ENCODE data around the gene ASXL3.

Gene ASXL3

DNA sequence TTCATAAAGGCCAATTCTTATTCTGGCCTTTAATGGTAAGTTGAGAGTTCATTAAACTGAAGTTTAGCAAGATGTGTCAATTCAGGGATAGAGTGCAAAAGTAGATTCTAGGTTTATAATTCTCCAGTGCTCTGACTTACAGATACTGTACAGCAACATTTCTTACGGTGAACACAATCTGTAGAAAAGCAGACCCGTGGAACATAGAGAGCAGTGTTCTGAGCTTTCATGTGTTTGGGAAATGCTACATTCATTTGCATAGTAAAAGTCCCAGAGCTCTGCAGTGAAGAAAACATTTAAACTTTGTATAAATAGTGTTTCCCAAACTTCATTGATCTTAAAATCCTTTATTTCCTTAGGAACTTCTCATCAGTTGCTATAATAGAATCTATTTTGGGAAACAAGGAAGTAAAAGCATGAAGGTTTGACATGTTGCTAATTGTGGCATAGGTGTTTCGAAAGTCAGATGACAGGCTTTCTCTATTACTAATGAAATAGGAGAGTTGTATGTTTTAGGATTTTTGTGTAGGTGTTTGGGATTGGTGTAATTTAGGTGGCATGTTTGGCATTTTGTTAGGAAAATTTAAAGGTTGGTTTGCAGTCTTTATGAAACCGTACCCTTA, 138.2 kb downstream of the ASXL3 start:
- no peak for DNase-seq (ENCODE audit: low read depth, low spot score)

DNA sequence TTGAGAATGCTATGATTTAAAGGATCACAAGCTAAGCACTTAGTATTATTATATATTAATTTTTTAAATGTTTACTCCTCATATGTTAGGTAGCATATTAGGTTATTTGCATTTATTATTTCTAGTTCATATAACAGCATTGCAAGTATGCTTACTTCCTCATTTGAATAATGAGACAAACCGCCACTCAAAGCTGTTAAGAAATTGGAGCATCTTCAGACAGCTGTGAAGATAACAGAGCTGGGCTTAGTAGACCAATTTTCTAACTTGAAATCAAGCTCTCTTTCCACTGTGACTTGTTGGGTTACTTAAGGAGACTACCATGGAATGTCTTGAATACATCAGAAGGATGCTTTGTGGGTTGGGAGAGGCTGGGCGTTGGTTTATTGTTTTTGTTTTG, 139.3 kb downstream of the ASXL3 start:
- DNase-seq (ENCODE audit: low read depth, low spot score), result no peak

GRCh38 chr18:33720133-33720532, 142.1 kb downstream of the ASXL3 start:
- no peak for DNase-seq (ENCODE audit: low read depth, low spot score)

GRCh38 chr18:33729556-33729955, 151.5 kb downstream of the ASXL3 start:
- DNase-seq (ENCODE audit: low read depth, low spot score), result no peak

DNA sequence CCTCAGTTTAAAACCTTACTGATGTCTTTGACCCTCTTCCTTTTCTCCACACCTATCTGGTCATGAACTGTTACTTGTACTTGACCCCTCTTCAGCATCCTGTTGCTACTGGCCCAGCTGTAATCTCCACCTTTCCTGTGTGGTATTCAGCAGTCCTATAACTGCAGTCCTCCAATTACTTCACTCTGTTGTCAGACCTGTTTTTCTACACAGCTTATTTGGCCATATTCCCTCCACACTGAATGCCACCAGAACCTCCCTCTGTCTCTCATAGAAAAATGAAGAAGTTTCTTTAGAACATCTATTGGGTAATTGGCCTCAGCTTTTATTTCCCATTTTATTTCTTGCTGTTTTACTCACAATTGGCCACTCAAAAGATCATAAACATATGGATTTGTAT, 155.4 kb downstream of the ASXL3 start:
- DNase-seq (ENCODE audit: low read depth, low spot score), result no peak

DNA sequence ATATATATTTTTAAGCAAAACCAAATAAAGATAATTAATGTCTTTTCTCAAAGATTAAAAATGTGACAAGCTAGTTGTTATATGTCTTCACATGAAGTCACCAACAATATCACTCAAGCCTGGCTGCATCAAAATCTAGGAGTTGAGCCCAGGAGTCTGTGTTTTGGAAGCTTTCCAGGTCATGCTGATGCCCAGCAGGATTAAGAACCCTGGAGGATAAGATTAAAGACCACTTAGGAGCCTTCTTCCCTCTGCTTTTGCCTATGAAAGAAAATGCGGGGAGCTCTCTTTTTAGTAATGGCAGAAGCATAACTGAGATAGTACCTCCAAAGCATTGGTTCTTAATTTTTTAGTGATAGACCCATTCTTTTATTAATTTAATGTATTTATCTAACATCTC, 157.4 kb downstream of the ASXL3 start:
- DNase-seq (ENCODE audit: low read depth, low spot score), result peak; percentile 3

GRCh38 chr18:33741760-33742159, 163.7 kb downstream of the ASXL3 start:
- DNase-seq (ENCODE audit: low read depth, low spot score), result no peak

- no peak for DNase-seq (ENCODE audit: low read depth, low spot score)
These were observed 166.1 kb downstream of the ASXL3 start for GRCh38 chr18:33744032-33744697.

DNA sequence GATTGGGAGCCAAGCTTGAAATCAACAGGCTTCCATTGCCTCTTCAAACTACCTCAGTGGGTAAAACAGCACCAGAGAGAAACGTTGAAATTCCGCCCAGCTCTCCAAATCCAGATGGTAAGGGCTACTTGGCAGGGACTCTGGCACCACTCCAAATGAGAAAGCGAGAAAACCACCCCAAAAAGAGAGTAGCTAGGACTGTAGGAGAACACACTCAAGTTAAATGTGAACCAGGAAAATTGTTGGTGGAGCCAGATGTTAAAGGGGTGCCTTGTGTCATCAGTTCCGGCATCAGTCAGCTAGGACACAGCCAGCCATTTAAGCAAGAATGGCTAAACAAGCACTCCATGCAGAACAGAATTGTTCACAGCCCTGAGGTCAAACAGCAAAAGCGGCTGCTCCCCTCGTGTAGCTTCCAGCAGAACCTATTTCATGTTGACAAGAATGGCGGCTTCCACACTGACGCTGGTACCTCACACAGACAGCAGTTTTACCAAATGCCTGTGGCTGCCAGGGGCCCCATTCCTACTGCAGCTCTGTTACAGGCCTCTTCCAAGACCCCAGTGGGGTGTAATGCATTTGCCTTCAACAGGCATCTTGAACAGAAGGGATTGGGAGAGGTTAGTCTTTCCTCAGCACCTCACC, 167.3 kb downstream of the ASXL3 start:
- no peak for DNase-seq (ENCODE audit: low read depth, low spot score)

GRCh38 chr18:33745871-33746545, 168.0 kb downstream of the ASXL3 start:
- DNase-seq (ENCODE audit: low read depth, low spot score), result no peak

DNA sequence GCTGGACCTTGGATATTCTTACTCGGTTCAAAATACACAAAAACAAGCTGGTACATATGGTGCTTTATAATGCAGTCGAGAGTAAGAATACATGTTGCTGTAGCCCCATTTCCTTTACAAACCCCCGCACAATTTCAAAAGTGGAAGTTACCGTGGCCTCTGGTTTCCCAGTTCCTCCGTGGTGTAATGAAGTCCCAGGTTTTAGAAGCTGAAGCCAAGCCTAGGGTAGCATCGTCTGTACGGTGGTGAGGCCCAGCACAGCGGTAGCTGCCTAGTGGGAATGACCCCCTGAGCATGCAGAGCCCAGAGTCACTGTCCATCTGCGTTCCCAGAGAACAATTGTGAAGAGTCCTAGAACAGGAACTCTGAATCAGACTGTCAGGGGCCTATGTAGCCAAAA, 171.8 kb downstream of the ASXL3 start:
- no peak for DNase-seq (ENCODE audit: low read depth, low spot score)

- no peak for DNase-seq (ENCODE audit: low read depth, low spot score)
These were observed 172.3 kb downstream of the ASXL3 start for GRCh38 chr18:33750366-33750765.

- DNase-seq (ENCODE audit: low read depth, low spot score), result no peak
These were observed 173.7 kb downstream of the ASXL3 start for GRCh38 chr18:33751613-33752221.

GRCh38 chr18:33755391-33755790, 177.4 kb downstream of the ASXL3 start:
- DNase-seq (ENCODE audit: low read depth, low spot score), result no peak

DNA sequence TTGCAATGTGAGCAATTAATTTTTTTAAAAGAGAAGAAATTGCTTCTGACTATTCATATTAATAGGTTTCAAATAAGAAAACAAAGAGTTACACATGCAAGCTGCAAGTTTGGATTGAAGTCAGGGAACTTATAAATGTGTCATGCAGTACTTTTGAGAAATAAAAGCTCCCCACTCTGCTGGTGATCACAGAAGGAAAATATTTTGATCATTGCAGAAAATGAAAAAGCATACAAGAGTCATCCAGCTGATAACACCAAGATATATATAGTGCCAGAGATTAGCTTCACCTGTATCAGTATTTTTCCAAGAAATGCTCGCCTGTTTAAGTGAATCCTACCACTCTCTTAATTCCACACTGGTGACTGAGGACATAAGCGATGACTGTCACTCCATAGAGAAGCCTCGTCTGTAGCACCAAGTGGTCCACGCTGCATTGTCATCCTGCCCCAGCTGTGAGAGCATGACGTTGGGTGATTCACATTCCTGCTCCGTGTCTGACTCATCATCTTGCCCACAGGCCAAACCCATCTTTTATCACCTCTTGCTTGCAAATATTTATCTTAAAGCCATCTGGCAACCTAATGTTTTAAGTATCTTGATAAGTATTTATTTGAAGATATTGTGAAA, 178.0 kb downstream of the ASXL3 start:
- peak; percentile 15 for DNase-seq (ENCODE audit: low read depth, low spot score)

DNA sequence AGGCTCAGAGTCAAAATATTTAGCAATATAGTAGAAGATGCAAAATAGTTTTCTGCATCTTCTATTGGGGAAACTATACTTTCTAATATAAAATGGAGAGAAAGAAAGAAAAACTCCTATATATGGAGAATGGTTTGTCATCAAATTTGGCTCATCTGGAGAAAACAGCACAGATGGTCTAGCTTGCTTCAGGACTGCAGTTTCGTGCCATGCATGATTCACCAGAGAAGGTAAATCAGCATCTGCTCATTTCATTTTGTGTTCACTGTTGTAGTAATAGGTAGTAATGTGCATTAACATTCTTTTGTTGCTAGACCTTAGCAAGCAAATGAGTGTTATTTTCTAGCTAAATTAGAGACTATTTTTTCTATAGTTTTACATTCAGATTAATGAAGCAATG, 179.0 kb downstream of the ASXL3 start:
- no peak for DNase-seq (ENCODE audit: low read depth, low spot score)

- no peak for DNase-seq (ENCODE audit: low read depth, low spot score)
These were observed 183.3 kb downstream of the ASXL3 start for GRCh38 chr18:33761363-33761762.

GRCh38 chr18:33781429-33781828, 203.4 kb downstream of the ASXL3 start:
- no peak for DNase-seq (ENCODE audit: low read depth, low spot score)

All from iPS DF 19.7 (cell line).